Measurements from ENCODE around the gene STK32C. TPM values are rescaled to one million over a fixed set of nuclear protein-coding genes. Genes with fewer than 3 reads are reported as not detected.

The STK32C gene
- total RNA-seq, 1 donor from 2014 or later: 2.5 TPM

DNA sequence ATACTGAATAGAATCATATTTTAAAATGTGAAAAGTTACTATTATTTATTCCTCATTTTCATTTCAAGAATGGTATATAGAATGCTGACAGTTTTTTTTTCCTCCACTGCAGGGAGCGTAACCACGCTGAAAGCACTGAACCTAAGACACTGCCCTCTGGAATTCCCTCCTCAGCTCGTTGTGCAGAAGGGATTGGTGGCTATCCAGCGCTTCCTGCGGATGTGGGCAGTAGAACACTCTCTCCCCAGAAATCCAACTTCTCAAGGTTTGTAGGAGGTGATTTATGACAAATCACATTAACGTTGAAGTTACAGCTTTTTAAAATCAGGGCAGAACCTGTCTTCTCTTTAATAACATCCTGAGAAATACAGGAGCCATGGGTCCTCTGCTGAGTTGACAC is 36.6 kb upstream of the STK32C start:
- Histone ChIP-seq H3K36me3 (no peaks in the 10 kb centered on the region), H3K4me3 (no peak overlapping the region), H3K4me2 (no peak overlapping the region), H3K9me3 (ENCODE audit: low read depth) (no peaks in the 10 kb centered on the region), H4K20me1 (ENCODE audit: low read depth) (no peaks in the 10 kb centered on the region), H3K9ac (no peak overlapping the region), H3F3A (ENCODE audit: low read depth) (no peaks in the 10 kb centered on the region), H3K27ac (no peak overlapping the region), H3K4me1 (no peaks in the 10 kb centered on the region), H2AFZ (replicated peaks) (no peak overlapping the region), H3K79me2 (ENCODE audit: low read depth) (no peaks in the 10 kb centered on the region), H3K27me3 (no peaks in the 10 kb centered on the region)
- TF ChIP-seq, protein P1, sequence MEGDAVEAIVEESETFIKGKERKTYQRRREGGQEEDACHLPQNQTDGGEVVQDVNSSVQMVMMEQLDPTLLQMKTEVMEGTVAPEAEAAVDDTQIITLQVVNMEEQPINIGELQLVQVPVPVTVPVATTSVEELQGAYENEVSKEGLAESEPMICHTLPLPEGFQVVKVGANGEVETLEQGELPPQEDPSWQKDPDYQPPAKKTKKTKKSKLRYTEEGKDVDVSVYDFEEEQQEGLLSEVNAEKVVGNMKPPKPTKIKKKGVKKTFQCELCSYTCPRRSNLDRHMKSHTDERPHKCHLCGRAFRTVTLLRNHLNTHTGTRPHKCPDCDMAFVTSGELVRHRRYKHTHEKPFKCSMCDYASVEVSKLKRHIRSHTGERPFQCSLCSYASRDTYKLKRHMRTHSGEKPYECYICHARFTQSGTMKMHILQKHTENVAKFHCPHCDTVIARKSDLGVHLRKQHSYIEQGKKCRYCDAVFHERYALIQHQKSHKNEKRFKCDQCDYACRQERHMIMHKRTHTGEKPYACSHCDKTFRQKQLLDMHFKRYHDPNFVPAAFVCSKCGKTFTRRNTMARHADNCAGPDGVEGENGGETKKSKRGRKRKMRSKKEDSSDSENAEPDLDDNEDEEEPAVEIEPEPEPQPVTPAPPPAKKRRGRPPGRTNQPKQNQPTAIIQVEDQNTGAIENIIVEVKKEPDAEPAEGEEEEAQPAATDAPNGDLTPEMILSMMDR (IDR thresholded peaks at IDR 0.05): no peak
- TF ChIP-seq EZH2phosphoT487 (IDR thresholded peaks at IDR 0.05) (no peak), EZH2 (IDR thresholded peaks at IDR 0.05) (no peak)
- H3K27ac Mint-ChIP-seq: no peak overlapping the region
- H3K9me3 Mint-ChIP-seq: peaks cover 3% of the 10 kb centered on the region
- H3K4me3 Mint-ChIP-seq: no peak overlapping the region
- no peak for DNase-seq (ENCODE audit: low spot score)
- peaks cover 23% of the 10 kb centered on the region for H3K36me3 Mint-ChIP-seq
- peaks cover 6% of the 10 kb centered on the region for H3K27me3 Mint-ChIP-seq (ENCODE audit: insufficient read depth, low read depth)
- peaks cover 11% of the 10 kb centered on the region for H3K4me1 Mint-ChIP-seq

DNA sequence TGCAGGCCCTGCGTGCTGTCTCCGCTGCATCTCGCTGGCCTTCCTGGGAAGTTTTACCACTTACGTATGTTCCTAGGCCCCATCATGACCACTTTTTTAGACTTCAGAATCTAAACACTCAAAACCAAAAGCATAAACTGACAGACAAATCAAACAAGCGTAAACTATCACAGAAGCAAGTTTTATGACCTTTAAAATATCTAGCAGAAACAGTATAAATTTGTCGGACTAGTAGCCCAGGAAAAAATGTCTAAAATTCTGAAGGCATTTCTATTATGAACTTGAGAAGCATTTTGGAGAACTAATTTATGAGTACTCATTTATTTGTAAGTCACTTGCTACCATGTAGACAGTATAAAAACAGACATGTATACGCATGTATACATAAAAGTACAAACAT is 34.8 kb upstream of the STK32C start:
- no peaks in the 10 kb centered on the region for H3K9me3 ChIP-seq (ENCODE audit: low read depth)
- H3K79me2 ChIP-seq (ENCODE audit: low read depth): no peaks in the 10 kb centered on the region
- Mint-ChIP-seq H3K27me3 (ENCODE audit: insufficient read depth, low read depth) (peaks cover 6% of the 10 kb centered on the region), H3K9me3 (peaks cover 3% of the 10 kb centered on the region), H3K4me1 (peaks cover 9% of the 10 kb centered on the region), H3K4me3 (no peak overlapping the region), H3K27ac (no peak overlapping the region), H3K36me3 (peaks cover 19% of the 10 kb centered on the region)
- no peak overlapping the region for H3K4me3 ChIP-seq
- H2AFZ ChIP-seq (replicated peaks): no peak overlapping the region
- H3K4me2 ChIP-seq: no peak overlapping the region
- no peak overlapping the region for H3K9ac ChIP-seq
- peaks cover 1% of the 10 kb centered on the region for H3F3A ChIP-seq (ENCODE audit: low read depth)
- H3K4me1 ChIP-seq: peaks cover 3% of the 10 kb centered on the region
- TF ChIP-seq, protein P1 (IDR thresholded peaks at IDR 0.05): no peak
- no peak for TF ChIP-seq EZH2 (IDR thresholded peaks at IDR 0.05)
- TF ChIP-seq EZH2phosphoT487 (IDR thresholded peaks at IDR 0.05): no peak
- no peaks in the 10 kb centered on the region for H3K36me3 ChIP-seq
- H4K20me1 ChIP-seq (ENCODE audit: low read depth): no peaks in the 10 kb centered on the region
- DNase-seq (ENCODE audit: low spot score): no peak
- no peaks in the 10 kb centered on the region for H3K27me3 ChIP-seq
- H3K27ac ChIP-seq: no peak overlapping the region

DNA sequence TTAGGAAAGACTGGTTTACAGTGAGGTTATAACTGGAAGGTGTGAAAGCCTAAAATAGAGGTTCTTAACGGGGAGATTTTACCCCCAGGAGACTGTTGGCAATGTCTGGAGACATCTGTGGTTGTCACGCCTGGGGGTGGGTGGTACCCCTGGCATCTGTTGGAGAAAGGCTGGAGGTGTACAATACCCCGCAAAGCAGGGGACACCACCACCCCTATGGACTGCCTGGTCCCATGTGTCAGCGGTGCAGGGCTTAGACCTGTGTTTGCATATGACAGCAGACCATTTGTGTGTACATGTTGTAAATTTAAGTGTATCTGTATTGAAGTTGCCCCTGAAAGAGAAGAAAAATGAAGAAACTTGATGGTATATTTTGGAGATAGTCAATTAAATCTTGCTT is 34.0 kb upstream of the STK32C start:
- no peaks in the 10 kb centered on the region for H3K36me3 ChIP-seq
- no peaks in the 10 kb centered on the region for H3K79me2 ChIP-seq (ENCODE audit: low read depth)
- no peak overlapping the region for H3K4me2 ChIP-seq
- H3K27me3 Mint-ChIP-seq (ENCODE audit: insufficient read depth, low read depth): peaks cover under 1% of the 10 kb centered on the region
- H3K4me1 Mint-ChIP-seq: peaks cover 13% of the 10 kb centered on the region
- no peak overlapping the region for H3K9ac ChIP-seq
- peaks cover 3% of the 10 kb centered on the region for H3K9me3 Mint-ChIP-seq
- no peak overlapping the region for H3K27ac Mint-ChIP-seq
- no peaks in the 10 kb centered on the region for H3K27me3 ChIP-seq
- peaks cover 15% of the 10 kb centered on the region for H3K36me3 Mint-ChIP-seq
- TF ChIP-seq EZH2phosphoT487 (IDR thresholded peaks at IDR 0.05) (no peak), EZH2 (IDR thresholded peaks at IDR 0.05) (no peak)
- TF ChIP-seq, protein P1 (IDR thresholded peaks at IDR 0.05): no peak
- no peak overlapping the region for H3K27ac ChIP-seq
- H3K4me3 Mint-ChIP-seq: no peak overlapping the region
- no peak for DNase-seq (ENCODE audit: low spot score)
- H2AFZ ChIP-seq (replicated peaks): no peak overlapping the region
- no peaks in the 10 kb centered on the region for H3K9me3 ChIP-seq (ENCODE audit: low read depth)
- H3F3A ChIP-seq (ENCODE audit: low read depth): peaks cover 9% of the 10 kb centered on the region
- no peaks in the 10 kb centered on the region for H4K20me1 ChIP-seq (ENCODE audit: low read depth)
- no peak overlapping the region for H3K4me3 ChIP-seq
- H3K4me1 ChIP-seq: peaks cover 11% of the 10 kb centered on the region

Data from neural progenitor cell (in vitro differentiated cells).